Measurements from ENCODE around the gene CD1E. TPM values are rescaled to one million over a fixed set of nuclear protein-coding genes. Genes with fewer than 3 reads are reported as not detected.

Gene CD1E
- total and polyA plus RNA-seq, 2 of the 4 experiments (the other 2 are of a cell fraction): not detected

DNA sequence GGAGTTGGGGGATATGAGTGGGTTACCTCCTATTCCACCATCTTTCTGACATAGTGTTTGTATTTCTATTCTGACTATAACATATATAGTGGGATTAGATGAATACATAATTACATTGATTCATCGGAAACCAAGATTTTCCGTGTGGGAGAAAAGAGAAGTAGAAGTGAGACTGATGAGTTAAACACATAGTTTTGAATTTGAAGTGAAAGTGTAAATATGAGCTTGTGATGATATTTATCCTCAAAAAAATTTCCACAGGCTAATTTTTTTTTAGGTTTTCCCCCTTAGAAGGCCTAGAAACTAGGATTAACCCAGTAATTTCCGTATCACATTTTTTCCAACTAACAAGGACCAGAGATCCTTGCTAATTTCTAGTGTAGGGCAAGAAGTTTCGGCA lies 29.3 kb upstream of the CD1E start:
- intact Hi-C loops (cut with micrococcal nuclease): no loop called here
- no peak overlapping the region for H3K4me2 ChIP-seq (ENCODE audit: low read depth, low read length)

More for the DNA sequence above, 29.3 kb upstream of the CD1E start:
- Histone ChIP-seq H3K4me1 (ENCODE audit: control insufficient read depth, insufficient read depth, low read length) (no peaks in the 10 kb centered on the region), H4K91ac (ENCODE audit: insufficient read depth, low read depth, low read length) (no peak overlapping the region), H2BK5ac (ENCODE audit: low read depth, low read length, poor library complexity, severe bottlenecking) (no peak overlapping the region), H2AFZ (replicated peaks; ENCODE audit: low read length, poor library complexity) (no peak overlapping the region), H3K9me1 (ENCODE audit: insufficient read depth, low read length) (no peaks in the 10 kb centered on the region), H3K27ac (ENCODE audit: insufficient read depth, low read length) (no peak overlapping the region), H3K79me1 (ENCODE audit: low read depth in 1 of 2, low read length in 2 of 2) (no peaks in the 10 kb centered on the region), H3K9me3 (ENCODE audit: control insufficient read depth, insufficient read depth, low read length) (peaks cover 6% of the 10 kb centered on the region), H3K4me3 (ENCODE audit: insufficient read depth, low read depth, low read length) (no peak overlapping the region), H3K56ac (ENCODE audit: extremely low read depth, insufficient read depth, low read length) (no peak overlapping the region), H3K4ac (ENCODE audit: low read depth, low read length) (no peak overlapping the region), H2BK20ac (ENCODE audit: low read depth, low read length) (no peak overlapping the region), H3K23ac (ENCODE audit: low read depth, low read length) (no peak overlapping the region), H4K20me1 (ENCODE audit: insufficient read depth, low read length) (no peaks in the 10 kb centered on the region), H2AK9ac (replicated peaks; ENCODE audit: low read depth, low read length, poor library complexity) (no peak overlapping the region), H4K8ac (ENCODE audit: low read depth in 2 of 2, low read length in 2 of 2) (no peak overlapping the region), H3K27me3 (ENCODE audit: control insufficient read depth, insufficient read depth, low read length) (no peaks in the 10 kb centered on the region), H4K5ac (ENCODE audit: low read depth, low read length) (no peak overlapping the region), H3K9ac (ENCODE audit: low read depth, low read length) (no peak overlapping the region), H3K36me3 (ENCODE audit: control insufficient read depth, insufficient read depth, low read length) (no peaks in the 10 kb centered on the region), H2AK5ac (ENCODE audit: low read depth, low read length) (no peak overlapping the region), H3K18ac (ENCODE audit: low read depth, low read length) (no peak overlapping the region), H2BK15ac (ENCODE audit: low read depth, low read length) (no peak overlapping the region), H2BK120ac (ENCODE audit: low read depth, low read length) (no peak overlapping the region), H3K14ac (replicated peaks; ENCODE audit: low read depth, low read length) (no peak overlapping the region)
- ChIA-PET CTCF (no interaction called here), POLR2A (ENCODE audit: unreplicated experiment) (no interaction called here)
- dilution Hi-C loops (cut with HindIII; ENCODE audit: low sequenced_read_pairs, unreplicated experiment): no loop called here
- in situ Hi-C loops (cut with MboI; ENCODE audit: low sequenced_read_pairs): no loop called here
- WGBS, 2 experiments (ENCODE audit: extremely low coverage in 2 of 2, insufficient read length in 1 of 2): no CpG with 5 or more reads among the region's 4 CpGs
- TF ChIP-seq MAZ (IDR thresholded peaks at IDR 0.05; ENCODE audit: borderline replicate concordance, low read depth, low read length): no peak
- TF ChIP-seq MXI1 (IDR thresholded peaks at IDR 0.05; ENCODE audit: borderline replicate concordance, low read depth, low read length): no peak
- TF ChIP-seq CEBPB (IDR thresholded peaks at IDR 0.05; ENCODE audit: low read depth, low read length): no peak
- TF ChIP-seq SMC3 (IDR thresholded peaks at IDR 0.05; ENCODE audit: low read depth, low read length): no peak
- TF ChIP-seq, protein P1, sequence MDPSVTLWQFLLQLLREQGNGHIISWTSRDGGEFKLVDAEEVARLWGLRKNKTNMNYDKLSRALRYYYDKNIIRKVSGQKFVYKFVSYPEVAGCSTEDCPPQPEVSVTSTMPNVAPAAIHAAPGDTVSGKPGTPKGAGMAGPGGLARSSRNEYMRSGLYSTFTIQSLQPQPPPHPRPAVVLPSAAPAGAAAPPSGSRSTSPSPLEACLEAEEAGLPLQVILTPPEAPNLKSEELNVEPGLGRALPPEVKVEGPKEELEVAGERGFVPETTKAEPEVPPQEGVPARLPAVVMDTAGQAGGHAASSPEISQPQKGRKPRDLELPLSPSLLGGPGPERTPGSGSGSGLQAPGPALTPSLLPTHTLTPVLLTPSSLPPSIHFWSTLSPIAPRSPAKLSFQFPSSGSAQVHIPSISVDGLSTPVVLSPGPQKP (IDR thresholded peaks at IDR 0.05; ENCODE audit: borderline replicate concordance, low read depth, low read length): no peak
- TF ChIP-seq POLR2A (IDR thresholded peaks at IDR 0.05; ENCODE audit: low read depth, low read length): no peak
- TF ChIP-seq MAFK (IDR thresholded peaks at IDR 0.05; ENCODE audit: low read depth, low read length): no peak
- no peak for TF ChIP-seq NFE2L2 (IDR thresholded peaks at IDR 0.05; ENCODE audit: low read depth, low read length)
- DNase-seq (no peak), ATAC-seq (ENCODE audit: low read depth) (no peak)
- no TSS peak for BruUV-seq (replicated peaks)

All from IMR-90 (cell line).